Loucy (cell line): ENCODE results near the gene USP20.

Experiments
- H2AFZ ChIP-seq: fragments of 200-600 bp; sonication (generic); 2 replicates; pipeline ENCODE4 v1.6.0; 2016; ENCODE audit warnings: antibody characterized with exemption, mild to moderate bottlenecking, low read length, moderate library complexity
- H3F3A ChIP-seq: fragments of 200-600 bp; 2 replicates; pipeline ENCODE4 v1.6.0; 2016; ENCODE audit warnings: antibody characterized with exemption, low read depth, mild to moderate bottlenecking
- H3K27me3 ChIP-seq: fragments of 200-600 bp; sonication (generic); 2 replicates; pipeline ENCODE4 v1.6.1; 2014; ENCODE audit warnings: low read length, mild to moderate bottlenecking; ENCODE audit not compliant: insufficient read depth, poor library complexity, severe bottlenecking
- H3K36me3 ChIP-seq: fragments of 200-600 bp; sonication (generic); 2 replicates; pipeline ENCODE4 v1.6.1; 2016; ENCODE audit warnings: low read length; ENCODE audit not compliant: insufficient read depth
- H3K4me1 ChIP-seq: fragments of 200-600 bp; sonication (generic); 2 replicates; pipeline ENCODE4 v1.5.1; 2014; ENCODE audit warnings: low read length, mild to moderate bottlenecking; ENCODE audit not compliant: insufficient read depth, poor library complexity, severe bottlenecking
- H3K4me2 ChIP-seq: fragments of 200-600 bp; sonication (generic); 2 replicates; pipeline ENCODE4 v1.6.0; 2014; ENCODE audit warnings: antibody characterized with exemption, low read length, low read depth, mild to moderate bottlenecking; ENCODE audit not compliant: poor library complexity, severe bottlenecking
- H3K4me3 ChIP-seq: fragments of 200-600 bp; sonication (generic); 2 replicates; pipeline ENCODE4 v1.5.1; 2014; ENCODE audit warnings: low read length, mild to moderate bottlenecking, mixed read lengths; ENCODE audit not compliant: poor library complexity, severe bottlenecking
- H3K79me2 ChIP-seq: fragments of 200-600 bp; sonication (generic); 2 replicates; pipeline ENCODE4 v1.6.1; 2014; ENCODE audit warnings: low read length; ENCODE audit not compliant: insufficient read depth
- H3K9ac ChIP-seq: fragments of 200-600 bp; sonication (generic); 2 replicates; pipeline ENCODE4 v1.6.0; 2014; ENCODE audit warnings: mild to moderate bottlenecking, low read depth, low read length, moderate library complexity; ENCODE audit not compliant: poor library complexity, severe bottlenecking
- H3K9me2 ChIP-seq: fragments of 200-600 bp; sonication (generic); replicated peaks from 2 replicates; pipeline ENCODE4 v1.6.1; 2016; ENCODE audit warnings: low read depth, low read length, mixed read lengths
- H3K9me3 ChIP-seq: fragments of 200-600 bp; sonication (generic); 2 replicates; pipeline ENCODE4 v1.6.1; 2014; ENCODE audit warnings: mild to moderate bottlenecking, antibody characterized with exemption, low read length, low read depth; ENCODE audit not compliant: insufficient read depth
- H4K20me1 ChIP-seq: fragments of 200-600 bp; sonication (generic); 2 replicates; pipeline ENCODE4 v1.6.0; 2014; ENCODE audit warnings: antibody characterized with exemption, low read length, mild to moderate bottlenecking; ENCODE audit not compliant: insufficient read depth, poor library complexity, severe bottlenecking
- CTCF ChIP-seq: fragments of 200-600 bp; sonication (generic); conservative IDR thresholded peaks from 2 replicates; pipeline ENCODE4 v1.5.1; 2014; ENCODE audit warnings: mild to moderate bottlenecking, antibody characterized with exemption, low read length
- EZH2phosphoT487 ChIP-seq: fragments of 200-600 bp; IDR thresholded peaks from 2 replicates; pipeline ENCODE4 v1.6.1; 2018; ENCODE audit warnings: antibody characterized with exemption, mild to moderate bottlenecking, moderate library complexity, borderline replicate concordance

USP20 gene

GRCh38 chr9:129848712-129849441 lies 13.6 kb downstream of the USP20 start:
- Histone ChIP-seq H3K27me3 (no peaks in the 10 kb centered on the region), H4K20me1 (no peaks in the 10 kb centered on the region), H3K9me2 (no peaks in the 10 kb centered on the region), H3K4me2 (no peak overlapping the region), H3K79me2 (no peaks in the 10 kb centered on the region), H2AFZ (no peak overlapping the region), H3K4me1 (no peaks in the 10 kb centered on the region), H3K9ac (no peak overlapping the region), H3F3A (no peaks in the 10 kb centered on the region), H3K36me3 (peaks cover 5% of the 10 kb centered on the region; the same call in 1 of the 2 replicates), H3K4me3 (no peak overlapping the region), H3K9me3 (no peaks in the 10 kb centered on the region)
- TF ChIP-seq EZH2phosphoT487 (no peak), CTCF (no peak)

GRCh38 chr9:129849901-129850300 lies 14.6 kb downstream of the USP20 start:
- Histone ChIP-seq H3K9me2 (no peaks in the 10 kb centered on the region), H4K20me1 (no peaks in the 10 kb centered on the region), H3K9me3 (no peaks in the 10 kb centered on the region), H2AFZ (no peak overlapping the region), H3K27me3 (no peaks in the 10 kb centered on the region), H3F3A (no peaks in the 10 kb centered on the region), H3K4me1 (peaks cover 8% of the 10 kb centered on the region), H3K79me2 (no peaks in the 10 kb centered on the region), H3K9ac (no peak overlapping the region), H3K4me3 (no peak overlapping the region), H3K4me2 (no peak overlapping the region), H3K36me3 (peaks cover 5% of the 10 kb centered on the region; the same call in 1 of the 2 replicates)
- TF ChIP-seq EZH2phosphoT487 (no peak), CTCF (no peak)

- 0 out of 2 replicates have a peak, but pooled peaks cover 2% of the 10 kb centered on the region for H3F3A ChIP-seq
- H3K36me3 ChIP-seq: peaks cover 5% of the 10 kb centered on the region; the same call in 1 of the 2 replicates
- H3K27me3 ChIP-seq: no peaks in the 10 kb centered on the region
- no peaks in the 10 kb centered on the region for H3K9me2 ChIP-seq
- no peak overlapping the region for H2AFZ ChIP-seq
- H3K4me2 ChIP-seq: no peak overlapping the region
- no peak overlapping the region for H3K4me3 ChIP-seq
- peaks cover 16% of the 10 kb centered on the region for H3K4me1 ChIP-seq
- no peaks in the 10 kb centered on the region for H4K20me1 ChIP-seq
- no peaks in the 10 kb centered on the region for H3K79me2 ChIP-seq
- TF ChIP-seq CTCF (no peak), EZH2phosphoT487 (no peak)
- H3K9me3 ChIP-seq: no peaks in the 10 kb centered on the region
- H3K9ac ChIP-seq: no peak overlapping the region
Measured at GRCh38 chr9:129850821-129851550, 15.7 kb downstream of the USP20 start.
